HEK293 (cell line): ENCODE measurements around the gene DKKL1.

Experiments
- CTCF ChIA-PET: fragments of 350-600 bp; formaldehyde crosslinking; extraction: SDS; loops from one replicate; lab custom pipeline; 2021; ENCODE audit warnings: antibody characterized with exemption; lab: Yijun Ruan, JAX
- POLR2A ChIA-PET: fragments of 300-600 bp; formaldehyde crosslinking; extraction: SDS; loops from one replicate; lab custom pipeline; 2020; ENCODE audit warnings: antibody characterized with exemption, inconsistent platforms; lab: Yijun Ruan, JAX
- H3K27ac ChIP-seq: fragments of 200-500 bp; sonication (Bioruptor generic); 2 replicates; pipeline ENCODE4 v1.5.1; 2014; ENCODE audit warnings: low read depth, low read length, control low read depth, inconsistent platforms; ENCODE audit errors: extremely low read depth
- H3K36me3 ChIP-seq, 2 experiments: fragments of 200-500 bp in 1 of 2; sonication (Bioruptor generic) in 1 of 2; 1 replicate in 1 of 2; 2 replicates in 1 of 2; pipeline ENCODE4 v1.5.1; 2014 to 2017; ENCODE audit warnings: inconsistent platforms in 2 of 2, low read length in 2 of 2; ENCODE audit not compliant: control insufficient read depth in 2 of 2, insufficient read depth in 1 of 2
- H3K4me1 ChIP-seq: fragments of 200-500 bp; sonication (Bioruptor generic); 2 replicates; pipeline ENCODE4 v1.5.1; 2014; ENCODE audit warnings: mild to moderate bottlenecking, low read length, inconsistent platforms; ENCODE audit not compliant: control insufficient read depth, insufficient read depth
- H3K4me3 ChIP-seq: 2 replicates; pipeline ENCODE4 v1.5.1; 2011; ENCODE audit warnings: low read depth, mild to moderate bottlenecking, control low read depth, low read length, moderate library complexity
- H3K9me3 ChIP-seq: fragments of 200-500 bp; sonication (Bioruptor generic); 2 replicates; pipeline ENCODE4 v1.5.1; 2014; ENCODE audit warnings: low read depth, low read length, inconsistent platforms; ENCODE audit not compliant: control insufficient read depth, insufficient read depth
- EGR2 ChIP-seq: fragments of 450-650 bp; formaldehyde crosslinking; IDR thresholded peaks from 2 replicates; pipeline ENCODE4 v1.5.1; 2016; ENCODE audit warnings: low read depth, missing biosample characterization, missing genetic modification characterization
- GLIS1 ChIP-seq: fragments of 450-650 bp; formaldehyde crosslinking; IDR thresholded peaks from 2 replicates; pipeline ENCODE4 v1.5.1; 2016; ENCODE audit warnings: missing biosample characterization, missing genetic modification characterization
- KLF10 ChIP-seq: fragments of 450-650 bp; IDR thresholded peaks from 2 replicates; pipeline ENCODE4 v1.5.1; 2018; ENCODE audit warnings: missing biosample characterization, mild to moderate bottlenecking, missing genetic modification characterization
- MYNN ChIP-seq: fragments of 450-650 bp; formaldehyde crosslinking; IDR thresholded peaks from 2 replicates; pipeline ENCODE4 v1.5.1; 2016; ENCODE audit warnings: missing biosample characterization, missing genetic modification characterization, borderline replicate concordance
- SCRT2 ChIP-seq: fragments of 450-650 bp; formaldehyde crosslinking; IDR thresholded peaks from 2 replicates; pipeline ENCODE4 v1.5.1; 2016; ENCODE audit warnings: missing biosample characterization, missing genetic modification characterization
- SP2 ChIP-seq: fragments of 450-650 bp; formaldehyde crosslinking; IDR thresholded peaks from 2 replicates; pipeline ENCODE4 v1.5.1; 2016; ENCODE audit warnings: missing biosample characterization, missing genetic modification characterization
- ZBTB20 ChIP-seq: fragments of 450-650 bp; formaldehyde crosslinking; IDR thresholded peaks from 2 replicates; pipeline ENCODE4 v1.5.1; 2016; ENCODE audit warnings: missing biosample characterization, missing genetic modification characterization
- ZBTB48 ChIP-seq: fragments of 450-650 bp; formaldehyde crosslinking; IDR thresholded peaks from 2 replicates; pipeline ENCODE4 v1.5.1; 2016; ENCODE audit warnings: missing biosample characterization, missing genetic modification characterization
- ZBTB8A ChIP-seq: fragments of 450-650 bp; formaldehyde crosslinking; IDR thresholded peaks from 2 replicates; pipeline ENCODE4 v1.5.1; 2016; ENCODE audit warnings: missing biosample characterization, missing genetic modification characterization
- ZEB2 ChIP-seq: fragments of 450-650 bp; formaldehyde crosslinking; IDR thresholded peaks from 2 replicates; pipeline ENCODE4 v1.5.1; 2016; ENCODE audit warnings: missing biosample characterization, missing genetic modification characterization
- ZFHX2 ChIP-seq: fragments of 450-650 bp; formaldehyde crosslinking; conservative IDR thresholded peaks from 2 replicates; pipeline ENCODE4 v1.5.1; 2016; ENCODE audit warnings: missing biosample characterization, missing genetic modification characterization
- ZNF157 ChIP-seq: fragments of 450-650 bp; formaldehyde crosslinking; IDR thresholded peaks from 2 replicates; pipeline ENCODE4 v1.5.1; 2016; ENCODE audit warnings: missing biosample characterization, missing genetic modification characterization
- ZNF175 ChIP-seq: fragments of 450-650 bp; formaldehyde crosslinking; IDR thresholded peaks from 2 replicates; pipeline ENCODE4 v1.5.1; 2016; ENCODE audit warnings: missing biosample characterization, missing genetic modification characterization
- ZNF2 ChIP-seq: fragments of 450-650 bp; formaldehyde crosslinking; IDR thresholded peaks from 2 replicates; pipeline ENCODE4 v1.5.1; 2016; ENCODE audit warnings: missing biosample characterization, missing genetic modification characterization
- ZNF24 ChIP-seq: fragments of 450-650 bp; formaldehyde crosslinking; IDR thresholded peaks from 2 replicates; pipeline ENCODE4 v1.5.1; 2016; ENCODE audit warnings: missing biosample characterization, missing genetic modification characterization
- ZNF335 ChIP-seq: fragments of 450-650 bp; formaldehyde crosslinking; conservative IDR thresholded peaks from 2 replicates; pipeline ENCODE4 v1.5.1; 2016; ENCODE audit warnings: missing biosample characterization, missing genetic modification characterization
- ZNF530 ChIP-seq: fragments of 450-650 bp; formaldehyde crosslinking; IDR thresholded peaks from 2 replicates; pipeline ENCODE4 v1.5.1; 2016; ENCODE audit warnings: low read depth, missing biosample characterization, missing genetic modification characterization
- ZNF561 ChIP-seq: fragments of 450-650 bp; IDR thresholded peaks from 2 replicates; pipeline ENCODE4 v1.5.1; 2018; ENCODE audit warnings: missing biosample characterization, missing genetic modification characterization, borderline replicate concordance
- ZNF610 ChIP-seq: fragments of 450-650 bp; formaldehyde crosslinking; IDR thresholded peaks from 2 replicates; pipeline ENCODE4 v1.5.1; 2016; ENCODE audit warnings: missing biosample characterization, missing genetic modification characterization, borderline replicate concordance
- ZNF629 ChIP-seq: fragments of 450-650 bp; formaldehyde crosslinking; IDR thresholded peaks from 2 replicates; pipeline ENCODE4 v1.5.1; 2017; ENCODE audit warnings: missing biosample characterization, missing genetic modification characterization
- ZNF677 ChIP-seq: fragments of 450-650 bp; IDR thresholded peaks from 2 replicates; pipeline ENCODE4 v1.5.0; 2018; ENCODE audit warnings: missing biosample characterization, mild to moderate bottlenecking, missing genetic modification characterization, moderate library complexity
- ZNF777 ChIP-seq: fragments of 450-650 bp; formaldehyde crosslinking; IDR thresholded peaks from 2 replicates; pipeline ENCODE4 v1.5.1; 2017; ENCODE audit warnings: missing biosample characterization, missing genetic modification characterization, borderline replicate concordance
- TF ChIP-seq, protein P1 (sequence below): fragments of 450-650 bp; formaldehyde crosslinking; IDR thresholded peaks from 2 replicates; pipeline ENCODE4 v1.5.1; 2016; ENCODE audit warnings: missing biosample characterization, missing genetic modification characterization
- TF ChIP-seq, protein P2 (sequence below): fragments of 450-650 bp; formaldehyde crosslinking; IDR thresholded peaks from 2 replicates; pipeline ENCODE4 v1.5.1; 2016; ENCODE audit warnings: missing biosample characterization, missing genetic modification characterization
- TF ChIP-seq, protein P3 (sequence below): fragments of 450-650 bp; formaldehyde crosslinking; IDR thresholded peaks from 2 replicates; pipeline ENCODE4 v1.5.1; 2017; ENCODE audit warnings: missing biosample characterization, missing genetic modification characterization

The DKKL1 gene

DNA sequence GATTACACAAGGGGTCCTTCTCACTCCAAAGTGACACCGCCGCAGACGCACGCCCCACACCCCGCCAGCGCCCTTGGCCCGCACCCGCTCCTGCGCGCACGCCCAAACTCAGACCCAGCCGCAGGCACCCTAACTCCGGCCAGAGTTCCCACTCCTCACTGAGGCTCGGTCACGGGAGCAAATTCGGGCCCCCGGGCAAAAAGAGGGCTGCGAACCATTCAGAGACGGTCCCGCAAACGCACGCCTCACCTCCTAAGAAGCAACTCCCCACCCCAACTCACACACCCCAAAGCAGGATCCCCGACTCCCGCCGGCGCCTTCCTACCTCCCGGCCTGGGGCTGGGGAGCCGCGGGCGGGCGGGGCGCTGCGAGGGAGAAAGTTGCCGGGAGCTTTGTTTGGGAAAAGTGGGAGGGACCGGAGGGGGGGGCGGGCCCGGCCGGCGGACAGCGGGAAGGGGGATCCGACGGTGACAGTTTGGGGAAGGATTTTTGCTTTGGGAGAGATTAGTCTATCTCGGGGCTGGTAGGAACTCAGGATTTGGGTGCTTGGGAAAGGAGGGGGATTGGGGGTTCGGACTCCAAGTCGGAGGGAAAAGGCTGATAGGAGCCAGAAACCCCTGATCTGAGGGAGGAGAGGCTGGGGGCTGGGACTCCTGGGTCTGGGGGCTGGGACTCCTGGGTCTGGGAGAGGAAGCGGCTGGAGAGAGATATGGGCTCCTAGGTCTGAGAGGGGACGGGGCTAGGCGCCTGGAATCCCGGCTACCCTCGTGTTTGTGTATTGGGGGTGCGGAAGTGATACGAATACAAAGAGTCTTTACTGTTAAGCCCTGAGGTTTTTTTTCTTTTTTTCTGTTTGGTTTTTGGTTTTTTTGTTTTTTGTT lies 1.4 kb upstream of the DKKL1 start, which contains the start of gene TEAD2 (continued):
- TF ChIP-seq SCRT2 (tag by site-specific recombination), result no peak
- TF ChIP-seq, protein P1, sequence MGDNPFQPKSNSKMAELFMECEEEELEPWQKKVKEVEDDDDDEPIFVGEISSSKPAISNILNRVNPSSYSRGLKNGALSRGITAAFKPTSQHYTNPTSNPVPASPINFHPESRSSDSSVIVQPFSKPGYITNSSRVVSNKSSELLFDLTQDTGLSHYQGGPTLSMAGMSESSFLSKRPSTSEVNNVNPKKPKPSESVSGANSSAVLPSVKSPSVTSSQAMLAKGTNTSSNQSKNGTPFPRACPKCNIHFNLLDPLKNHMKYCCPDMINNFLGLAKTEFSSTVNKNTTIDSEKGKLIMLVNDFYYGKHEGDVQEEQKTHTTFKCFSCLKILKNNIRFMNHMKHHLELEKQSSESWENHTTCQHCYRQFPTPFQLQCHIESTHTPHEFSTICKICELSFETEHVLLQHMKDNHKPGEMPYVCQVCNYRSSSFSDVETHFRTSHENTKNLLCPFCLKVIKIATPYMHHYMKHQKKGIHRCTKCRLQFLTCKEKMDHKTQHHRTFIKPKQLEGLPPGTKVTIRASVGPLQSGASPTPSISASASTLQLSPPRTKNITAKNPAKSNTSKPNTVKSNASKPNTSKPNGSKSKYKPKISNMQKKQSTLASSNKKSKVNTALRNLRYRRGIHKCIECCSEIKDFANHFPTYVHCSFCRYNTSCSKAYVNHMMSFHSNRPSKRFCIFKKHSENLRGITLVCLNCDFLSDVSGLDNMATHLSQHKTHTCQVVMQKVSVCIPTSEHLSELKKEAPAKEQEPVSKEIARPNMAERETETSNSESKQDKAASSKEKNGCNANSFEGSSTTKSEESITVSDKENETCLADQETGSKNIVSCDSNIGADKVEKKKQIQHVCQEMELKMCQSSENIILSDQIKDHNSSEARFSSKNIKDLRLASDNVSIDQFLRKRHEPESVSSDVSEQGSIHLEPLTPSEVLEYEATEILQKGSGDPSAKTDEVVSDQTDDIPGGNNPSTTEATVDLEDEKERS, result no peak
- no peak for TF ChIP-seq ZNF175 (tag by site-specific recombination)
- TF ChIP-seq ZNF677 (tag by site-specific recombination), result no peak
- no peak; the same call in 1 of the 2 replicates for TF ChIP-seq ZEB2 (tag by site-specific recombination)
- 0 out of 2 replicates have a peak, but pooled peaks have one; percentile 26 for TF ChIP-seq ZNF2
- TF ChIP-seq ZNF157 (tag by site-specific recombination), result no peak
- TF ChIP-seq, protein P2, sequence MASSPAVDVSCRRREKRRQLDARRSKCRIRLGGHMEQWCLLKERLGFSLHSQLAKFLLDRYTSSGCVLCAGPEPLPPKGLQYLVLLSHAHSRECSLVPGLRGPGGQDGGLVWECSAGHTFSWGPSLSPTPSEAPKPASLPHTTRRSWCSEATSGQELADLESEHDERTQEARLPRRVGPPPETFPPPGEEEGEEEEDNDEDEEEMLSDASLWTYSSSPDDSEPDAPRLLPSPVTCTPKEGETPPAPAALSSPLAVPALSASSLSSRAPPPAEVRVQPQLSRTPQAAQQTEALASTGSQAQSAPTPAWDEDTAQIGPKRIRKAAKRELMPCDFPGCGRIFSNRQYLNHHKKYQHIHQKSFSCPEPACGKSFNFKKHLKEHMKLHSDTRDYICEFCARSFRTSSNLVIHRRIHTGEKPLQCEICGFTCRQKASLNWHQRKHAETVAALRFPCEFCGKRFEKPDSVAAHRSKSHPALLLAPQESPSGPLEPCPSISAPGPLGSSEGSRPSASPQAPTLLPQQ, result 0 out of 2 replicates have a peak, but pooled peaks have one; percentile 16
- peak; percentile 58; the same call in 1 of the 2 replicates for TF ChIP-seq ZBTB20 (tag by site-specific recombination)
- TF ChIP-seq ZNF777 (tag by site-specific recombination), result no peak
- TF ChIP-seq, protein P3, sequence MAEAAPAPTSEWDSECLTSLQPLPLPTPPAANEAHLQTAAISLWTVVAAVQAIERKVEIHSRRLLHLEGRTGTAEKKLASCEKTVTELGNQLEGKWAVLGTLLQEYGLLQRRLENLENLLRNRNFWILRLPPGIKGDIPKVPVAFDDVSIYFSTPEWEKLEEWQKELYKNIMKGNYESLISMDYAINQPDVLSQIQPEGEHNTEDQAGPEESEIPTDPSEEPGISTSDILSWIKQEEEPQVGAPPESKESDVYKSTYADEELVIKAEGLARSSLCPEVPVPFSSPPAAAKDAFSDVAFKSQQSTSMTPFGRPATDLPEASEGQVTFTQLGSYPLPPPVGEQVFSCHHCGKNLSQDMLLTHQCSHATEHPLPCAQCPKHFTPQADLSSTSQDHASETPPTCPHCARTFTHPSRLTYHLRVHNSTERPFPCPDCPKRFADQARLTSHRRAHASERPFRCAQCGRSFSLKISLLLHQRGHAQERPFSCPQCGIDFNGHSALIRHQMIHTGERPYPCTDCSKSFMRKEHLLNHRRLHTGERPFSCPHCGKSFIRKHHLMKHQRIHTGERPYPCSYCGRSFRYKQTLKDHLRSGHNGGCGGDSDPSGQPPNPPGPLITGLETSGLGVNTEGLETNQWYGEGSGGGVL (tag by site-specific recombination), result peak; percentile 47
- TF ChIP-seq ZNF610, result no peak
- no peak for TF ChIP-seq ZNF24 (tag by site-specific recombination)
- TF ChIP-seq ZBTB8A (tag by site-specific recombination), result peak; percentile 90

DNA sequence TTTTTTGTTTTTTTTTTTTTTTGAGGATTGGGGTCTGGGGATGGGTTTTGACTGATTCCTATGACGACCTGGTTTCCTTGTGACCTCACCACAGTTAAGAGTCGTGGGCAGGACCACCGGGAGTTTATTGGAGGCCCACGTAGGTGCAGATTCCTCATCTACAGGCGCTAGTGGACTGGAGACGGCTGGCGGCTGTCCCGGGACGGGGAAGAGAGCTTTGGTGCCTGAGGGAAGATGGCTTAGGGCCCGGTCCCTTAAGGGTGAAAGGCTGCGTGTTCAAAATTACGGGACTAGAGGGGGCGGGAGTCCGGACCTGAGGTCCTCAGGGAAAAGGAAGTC lies 779 bp upstream of the DKKL1 start:
- ChIA-PET POLR2A (interaction anchor here (0.7 to 2.0 kb wide), 6 partner anchors 80 to 214 kb away, joined by 3 to 6 read pairs (median 3); partner anchors contain the start of genes ALDH16A1 and PIH1D1), CTCF (interaction anchor here (0.6 to 1.0 kb wide), 4 partner anchors 13 to 136 kb away, joined by 3 to 4 read pairs (median 3); no protein-coding TSS in a partner anchor)
- Histone ChIP-seq H3K27ac (peak overlapping the region; percentile 37; the same call in 1 of the 2 replicates), H3K4me1 (peaks cover 14% of the 10 kb centered on the region), H3K4me3 (peak overlapping the region; percentile 26), H3K9me3 (no peaks in the 10 kb centered on the region), H3K36me3 (peaks cover 10 to 11% of the 10 kb centered on the region in 2 experiments)
- TF ChIP-seq ZNF335 (tag by site-specific recombination), result peak; percentile 43
- peak; percentile 44; the same call in 1 of the 2 replicates for TF ChIP-seq EGR2 (tag by site-specific recombination)
- TF ChIP-seq ZFHX2, result peak; percentile 72
- TF ChIP-seq ZNF530 (tag by site-specific recombination), result no peak
- TF ChIP-seq SP2 (tag by site-specific recombination), result no peak
- peak; percentile 12; the same call in 1 of the 2 replicates for TF ChIP-seq GLIS1 (tag by site-specific recombination)
- TF ChIP-seq ZBTB48 (tag by site-specific recombination), result peak; percentile 91
- 0 out of 2 replicates have a peak, but pooled peaks have one; percentile 44 for TF ChIP-seq ZNF561
- no peak for TF ChIP-seq KLF10 (tag by site-specific recombination)
- peak; percentile 62; the same call in 1 of the 2 replicates for TF ChIP-seq ZNF629 (tag by site-specific recombination)
- 0 out of 2 replicates have a peak, but pooled peaks have one; percentile 62 for TF ChIP-seq MYNN
